Body of pancreas (tissue), 4 donors: Measurements from ENCODE around the gene ZNF318.

Experiments used
- POLR2A ChIP-seq, 3 donors: fragments of 450-650 bp; IDR thresholded peaks; one replicate each; pipeline ENCODE4 v1.6.1; 2016; ENCODE audit warnings: antibody characterized with exemption in 3 of 3, mild to moderate bottlenecking in 2 of 3
- TF ChIP-seq, protein P1 (sequence below), 7 experiments: fragments of 450-650 bp in 4 of 7; fragments of 200-600 bp in 3 of 7; sonication (generic) in 3 of 7; IDR thresholded peaks; one replicate each; pipeline ENCODE4 v1.5.1; 2016 to 2019; ENCODE audit warnings: antibody characterized with exemption in 7 of 7

DNA sequence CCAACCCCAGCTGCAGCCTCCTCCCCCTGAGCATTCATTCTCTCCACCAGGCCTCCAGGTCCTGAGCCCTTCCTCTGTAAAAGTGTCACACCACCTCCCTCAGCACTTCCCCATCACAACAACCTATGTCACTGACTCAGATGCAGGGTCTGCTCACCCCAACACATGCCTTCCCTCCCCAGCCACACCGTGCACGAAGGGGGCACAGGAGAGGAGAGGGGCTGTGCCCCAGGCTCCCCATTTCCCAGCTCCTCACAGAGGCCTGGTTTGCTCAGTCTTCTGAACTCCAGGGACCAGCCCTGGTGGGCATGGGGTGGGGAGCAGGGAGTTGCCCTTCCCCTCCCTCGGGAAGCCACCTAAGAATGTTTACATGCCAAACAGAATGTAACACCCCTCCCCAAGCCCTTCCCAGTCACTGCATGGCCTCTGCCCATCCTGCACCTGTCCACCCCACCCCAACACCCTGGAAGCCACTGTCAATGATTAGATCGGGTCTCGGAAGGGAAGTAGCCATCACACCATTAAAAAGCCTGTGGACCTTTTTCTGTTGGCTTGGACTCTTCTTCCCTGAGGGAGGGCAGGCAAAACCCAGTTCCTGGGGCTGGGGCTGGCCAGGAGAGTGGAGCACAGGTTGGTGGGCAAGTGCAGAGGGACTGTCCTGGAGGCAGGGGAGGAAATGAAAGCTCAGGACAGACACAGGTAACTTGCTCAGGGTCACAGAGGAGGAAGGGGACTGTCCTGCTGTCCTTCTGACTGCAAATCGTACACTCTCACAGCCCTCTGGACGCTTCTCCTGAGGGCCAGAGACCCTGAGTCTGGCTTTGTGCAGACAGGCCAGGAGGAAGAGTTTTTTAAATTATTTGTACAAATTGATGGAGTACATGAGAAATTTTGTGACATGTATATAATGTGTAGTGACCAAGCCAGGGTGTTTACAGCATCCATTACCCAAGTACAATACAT, 81.4 kb downstream of the ZNF318 start:
- TF ChIP-seq, protein P1, sequence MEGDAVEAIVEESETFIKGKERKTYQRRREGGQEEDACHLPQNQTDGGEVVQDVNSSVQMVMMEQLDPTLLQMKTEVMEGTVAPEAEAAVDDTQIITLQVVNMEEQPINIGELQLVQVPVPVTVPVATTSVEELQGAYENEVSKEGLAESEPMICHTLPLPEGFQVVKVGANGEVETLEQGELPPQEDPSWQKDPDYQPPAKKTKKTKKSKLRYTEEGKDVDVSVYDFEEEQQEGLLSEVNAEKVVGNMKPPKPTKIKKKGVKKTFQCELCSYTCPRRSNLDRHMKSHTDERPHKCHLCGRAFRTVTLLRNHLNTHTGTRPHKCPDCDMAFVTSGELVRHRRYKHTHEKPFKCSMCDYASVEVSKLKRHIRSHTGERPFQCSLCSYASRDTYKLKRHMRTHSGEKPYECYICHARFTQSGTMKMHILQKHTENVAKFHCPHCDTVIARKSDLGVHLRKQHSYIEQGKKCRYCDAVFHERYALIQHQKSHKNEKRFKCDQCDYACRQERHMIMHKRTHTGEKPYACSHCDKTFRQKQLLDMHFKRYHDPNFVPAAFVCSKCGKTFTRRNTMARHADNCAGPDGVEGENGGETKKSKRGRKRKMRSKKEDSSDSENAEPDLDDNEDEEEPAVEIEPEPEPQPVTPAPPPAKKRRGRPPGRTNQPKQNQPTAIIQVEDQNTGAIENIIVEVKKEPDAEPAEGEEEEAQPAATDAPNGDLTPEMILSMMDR (IDR thresholded peaks at IDR 0.05): no peak
- no peak for TF ChIP-seq POLR2A (IDR thresholded peaks at IDR 0.05)
